ENCODE results near the gene ZNF350.

DNA sequence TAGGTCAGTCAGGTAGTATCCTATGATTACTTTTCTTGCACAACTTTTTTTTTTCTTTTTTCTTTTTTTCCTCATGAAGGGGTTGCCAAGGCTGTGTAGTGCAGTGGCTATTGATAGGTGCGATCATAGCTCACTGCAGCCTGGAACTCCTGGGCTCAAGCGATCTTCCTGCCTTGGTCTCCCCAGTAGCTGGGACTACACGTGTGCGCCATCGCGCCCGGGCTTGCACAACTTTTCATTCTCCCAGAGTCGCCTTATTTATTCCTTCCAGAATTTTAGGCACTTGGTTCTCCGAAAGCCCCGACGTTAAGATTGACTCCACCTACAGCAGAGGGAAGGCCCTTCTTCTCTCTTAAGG lies 60.2 kb downstream of the ZNF350 start:
- TF ChIP-seq, protein P1, sequence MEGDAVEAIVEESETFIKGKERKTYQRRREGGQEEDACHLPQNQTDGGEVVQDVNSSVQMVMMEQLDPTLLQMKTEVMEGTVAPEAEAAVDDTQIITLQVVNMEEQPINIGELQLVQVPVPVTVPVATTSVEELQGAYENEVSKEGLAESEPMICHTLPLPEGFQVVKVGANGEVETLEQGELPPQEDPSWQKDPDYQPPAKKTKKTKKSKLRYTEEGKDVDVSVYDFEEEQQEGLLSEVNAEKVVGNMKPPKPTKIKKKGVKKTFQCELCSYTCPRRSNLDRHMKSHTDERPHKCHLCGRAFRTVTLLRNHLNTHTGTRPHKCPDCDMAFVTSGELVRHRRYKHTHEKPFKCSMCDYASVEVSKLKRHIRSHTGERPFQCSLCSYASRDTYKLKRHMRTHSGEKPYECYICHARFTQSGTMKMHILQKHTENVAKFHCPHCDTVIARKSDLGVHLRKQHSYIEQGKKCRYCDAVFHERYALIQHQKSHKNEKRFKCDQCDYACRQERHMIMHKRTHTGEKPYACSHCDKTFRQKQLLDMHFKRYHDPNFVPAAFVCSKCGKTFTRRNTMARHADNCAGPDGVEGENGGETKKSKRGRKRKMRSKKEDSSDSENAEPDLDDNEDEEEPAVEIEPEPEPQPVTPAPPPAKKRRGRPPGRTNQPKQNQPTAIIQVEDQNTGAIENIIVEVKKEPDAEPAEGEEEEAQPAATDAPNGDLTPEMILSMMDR (IDR thresholded peaks at IDR 0.05) = no peak
- no peak for TF ChIP-seq POLR2A (IDR thresholded peaks at IDR 0.05)
